Naive thymus-derived CD8-positive, alpha-beta T cell (primary cell): ENCODE results near the gene SRBD1. TPM values are rescaled to one million over a fixed set of nuclear protein-coding genes. Genes with fewer than 3 reads are reported as not detected.

Source experiments
- ATAC-seq, 2 donors: fragments of 150-1000 bp; cut with Tn5 transposase in 1 of 2; sonication (Bioruptor Pico), chemical (Tn5 transposase) in 1 of 2; 1 replicate in 1 of 2; 2 replicates in 1 of 2; pipeline ENCODE4 v1.10.0; 2021; ENCODE audit warnings: mild to moderate bottlenecking in 2 of 2, moderate library complexity in 2 of 2
- POLR2A ChIA-PET: fragments of 350-600 bp; sonication (Branson Sonifier 250); formaldehyde crosslinking; loops from one replicate; lab custom pipeline; 2021; ENCODE audit warnings: antibody characterized with exemption; lab: Charles Lee
- DNase-seq, 10 donors: peaks; one replicate each; pipeline versions ENCODE4 v3.0.0 to v3.0.0-alpha.2; 2020 to 2022
- H3K27ac Mint-ChIP-seq, 10 donors: one replicate each; pipeline ENCODE4 v1.8.0; 2020 to 2022; ENCODE audit warnings: mild to moderate bottlenecking in 10 of 10, mixed read lengths in 10 of 10, moderate library complexity in 4 of 10, inconsistent platforms in 1 of 10
- H3K27me3 Mint-ChIP-seq, 5 donors: one replicate each; pipeline ENCODE4 v1.8.0; 2021 to 2022; ENCODE audit warnings: mixed read lengths in 5 of 5
- H3K36me3 Mint-ChIP-seq, 3 donors: one replicate each; pipeline ENCODE4 v1.8.0; 2020 to 2022; ENCODE audit warnings: mixed read lengths in 3 of 3, mild to moderate bottlenecking in 2 of 3, inconsistent platforms in 1 of 3
- H3K4me1 Mint-ChIP-seq, 4 donors: one replicate each; pipeline ENCODE4 v1.8.0; 2021 to 2022; ENCODE audit warnings: mixed read lengths in 4 of 4
- H3K4me3 Mint-ChIP-seq, 10 donors: one replicate each; pipeline ENCODE4 v1.8.0; 2020 to 2022; ENCODE audit warnings: mild to moderate bottlenecking in 10 of 10, mixed read lengths in 10 of 10, moderate library complexity in 6 of 10, inconsistent platforms in 1 of 10
- H3K9me3 Mint-ChIP-seq, 9 donors: one replicate each; pipeline ENCODE4 v1.8.0; 2020 to 2022; ENCODE audit warnings: mixed read lengths in 9 of 9, mild to moderate bottlenecking in 3 of 9, inconsistent platforms in 1 of 9, moderate library complexity in 1 of 9
- polyA plus RNA-seq, 3 donors: library from polyadenylated mRNA; unstranded; fragments of 300-500 nt; fragmentation: Illumina TruSeq; gene quantifications; one replicate each; pipeline ENCODE4 v1.2.3, GENCODE V29; 2021
- total RNA-seq, 8 experiments: library from RNA in 2 of 8; stranded (reverse) in 2 of 8; gene quantifications; one replicate each; pipeline ENCODE4 v1.2.3 and lab custom pipeline; 2021 to 2026

SRBD1 gene
- total and polyA plus RNA-seq, 5 experiments from 2014 or later: 13.2 to 26.3 (median 14.5) TPM

DNA sequence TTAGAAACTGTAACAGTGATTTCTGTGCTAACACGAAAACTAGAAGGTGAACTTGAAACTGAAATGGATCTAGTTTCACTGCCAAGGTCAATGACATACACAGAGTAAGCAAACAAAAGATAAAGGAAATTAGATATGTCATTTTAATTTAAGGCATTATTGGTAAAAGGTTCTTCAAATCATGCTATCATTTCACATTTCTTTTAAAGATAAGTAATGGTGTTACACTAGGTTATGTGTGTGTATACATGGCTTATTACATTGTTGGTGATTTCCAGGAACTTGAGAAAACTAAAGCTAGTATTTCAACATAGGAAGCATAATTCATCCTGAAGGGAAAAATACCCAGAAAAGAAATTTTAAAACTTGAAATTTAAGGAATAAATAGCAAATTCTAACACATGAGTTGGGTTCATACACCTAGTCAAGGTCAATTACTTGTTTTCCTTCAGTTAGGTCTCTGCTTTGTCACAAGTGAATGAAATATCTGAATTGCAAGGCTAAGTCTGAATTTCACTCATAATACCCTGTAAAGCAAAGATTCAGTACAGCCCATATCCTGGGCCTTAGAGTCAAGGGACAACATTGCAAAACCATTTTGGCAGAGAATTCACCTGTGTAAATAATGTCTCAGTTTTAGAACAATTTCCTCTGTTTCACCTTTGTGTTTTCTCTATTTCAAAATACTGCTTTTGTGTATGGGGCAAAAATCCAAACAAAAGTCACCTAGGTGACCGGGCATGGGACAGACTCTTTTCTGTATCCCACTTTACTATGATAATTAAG, 141.6 kb downstream of the SRBD1 start:
- Mint-ChIP-seq H3K36me3 (peaks cover 0 to 18% (median 10%) of the 10 kb centered on the region in 3 donors), H3K27ac (no peak overlapping the region), H3K9me3 (no peaks in the 10 kb centered on the region), H3K27me3 (no peaks in the 10 kb centered on the region), H3K4me3 (no peak overlapping the region), H3K4me1 (peaks cover 0 to 3% (median 3%) of the 10 kb centered on the region in 4 donors)
- POLR2A ChIA-PET: no interaction called here
- no peak for DNase-seq
- ATAC-seq: no peak

DNA sequence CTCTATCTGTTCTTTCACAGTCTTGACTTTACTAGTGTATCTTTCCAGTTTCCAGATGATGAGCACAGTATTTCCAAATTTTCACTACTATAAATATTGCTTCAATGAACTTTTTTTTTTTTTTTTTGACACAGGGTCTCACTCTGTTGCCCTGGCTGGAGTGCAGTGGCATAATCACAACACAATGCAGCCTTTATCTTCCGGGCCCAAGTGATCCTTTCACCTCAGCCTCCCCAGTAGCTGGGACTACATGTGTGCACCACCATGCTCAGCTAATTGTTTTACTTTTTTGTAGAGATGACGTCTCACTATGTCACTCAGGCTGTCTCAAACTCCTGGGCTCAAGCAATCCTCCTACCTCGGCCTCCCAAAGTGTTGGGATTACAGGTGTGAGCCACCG, 142.8 kb downstream of the SRBD1 start:
- Mint-ChIP-seq H3K9me3 (no peaks in the 10 kb centered on the region), H3K27me3 (no peaks in the 10 kb centered on the region), H3K4me1 (peaks cover 0 to 3% (median 2%) of the 10 kb centered on the region in 4 donors), H3K36me3 (peaks cover 1 to 8% (median 5%) of the 10 kb centered on the region in 3 donors), H3K4me3 (no peak overlapping the region), H3K27ac (no peak overlapping the region)
- ATAC-seq (no peak), DNase-seq (no peak)
- POLR2A ChIA-PET: no interaction called here

DNA sequence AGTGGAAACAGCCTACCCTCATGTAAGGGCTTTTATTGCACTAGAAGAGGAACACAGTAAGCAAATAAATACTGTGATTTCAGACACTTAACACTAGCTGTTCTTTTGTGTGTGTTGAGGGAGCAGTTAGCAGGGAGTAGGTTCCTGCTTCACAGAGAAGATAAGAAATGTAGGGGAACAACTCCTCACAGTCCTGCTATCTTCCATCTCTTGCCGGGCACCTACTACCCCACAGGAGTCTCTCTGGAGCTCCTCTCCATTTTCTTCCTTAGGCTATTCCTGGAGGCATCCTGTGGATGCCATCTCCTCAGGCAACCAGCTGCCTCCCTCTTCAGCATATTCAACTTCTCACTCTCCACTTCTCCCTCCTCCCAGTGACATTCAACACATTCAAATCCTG, 145.0 kb downstream of the SRBD1 start:
- no peak overlapping the region for H3K4me3 Mint-ChIP-seq
- no peaks in the 10 kb centered on the region for H3K27me3 Mint-ChIP-seq
- H3K27ac Mint-ChIP-seq: peak overlapping the region in 3 of 10 donors; percentile 11 to 24 (median 12)
- peaks cover 9 to 23% (median 11%) of the 10 kb centered on the region in 3 donors for H3K36me3 Mint-ChIP-seq
- H3K4me1 Mint-ChIP-seq: peaks cover 0 to 5% (median 2%) of the 10 kb centered on the region in 4 donors
- ATAC-seq (no peak), DNase-seq (no peak)
- H3K9me3 Mint-ChIP-seq: no peaks in the 10 kb centered on the region
- POLR2A ChIA-PET: no interaction called here

GRCh38 chr2:45460825-45461224, 150.2 kb downstream of the SRBD1 start:
- POLR2A ChIA-PET: no interaction called here
- no peaks in the 10 kb centered on the region for H3K27me3 Mint-ChIP-seq
- H3K4me1 Mint-ChIP-seq: peaks cover 0 to 4% (median under 1%) of the 10 kb centered on the region in 4 donors
- H3K36me3 Mint-ChIP-seq: peaks cover 11 to 30% (median 12%) of the 10 kb centered on the region in 3 donors
- H3K27ac Mint-ChIP-seq: peak overlapping the region in 1 of 10 donors; percentile 56
- H3K9me3 Mint-ChIP-seq: no peaks in the 10 kb centered on the region
- no peak overlapping the region for H3K4me3 Mint-ChIP-seq
- no peak for ATAC-seq
- no peak for DNase-seq

GRCh38 chr2:45459860-45460259, 151.2 kb downstream of the SRBD1 start:
- no peak overlapping the region for H3K4me3 Mint-ChIP-seq

GRCh38 chr2:45458909-45459563, 152.0 kb downstream of the SRBD1 start:
- POLR2A ChIA-PET: no interaction called here
- ATAC-seq (no peak), DNase-seq (no peak)
- H3K36me3 Mint-ChIP-seq: peaks cover 11 to 30% (median 12%) of the 10 kb centered on the region in 3 donors
- peak overlapping the region in 2 of 10 donors; percentile 56 to 75 for H3K27ac Mint-ChIP-seq
- no peaks in the 10 kb centered on the region for H3K9me3 Mint-ChIP-seq
- H3K4me1 Mint-ChIP-seq: peaks cover 0 to 4% (median under 1%) of the 10 kb centered on the region in 4 donors
- no peak overlapping the region for H3K4me3 Mint-ChIP-seq
- H3K27me3 Mint-ChIP-seq: no peaks in the 10 kb centered on the region

More at GRCh38 chr2:45459860-45460259, 151.2 kb downstream of the SRBD1 start:
- no peaks in the 10 kb centered on the region for H3K27me3 Mint-ChIP-seq
- POLR2A ChIA-PET: no interaction called here
- H3K9me3 Mint-ChIP-seq: no peaks in the 10 kb centered on the region
- H3K36me3 Mint-ChIP-seq: peaks cover 11 to 30% (median 12%) of the 10 kb centered on the region in 3 donors
- DNase-seq (no peak), ATAC-seq (no peak)
- H3K27ac Mint-ChIP-seq: no peak overlapping the region
- H3K4me1 Mint-ChIP-seq: peaks cover 0 to 4% (median under 1%) of the 10 kb centered on the region in 4 donors

DNA sequence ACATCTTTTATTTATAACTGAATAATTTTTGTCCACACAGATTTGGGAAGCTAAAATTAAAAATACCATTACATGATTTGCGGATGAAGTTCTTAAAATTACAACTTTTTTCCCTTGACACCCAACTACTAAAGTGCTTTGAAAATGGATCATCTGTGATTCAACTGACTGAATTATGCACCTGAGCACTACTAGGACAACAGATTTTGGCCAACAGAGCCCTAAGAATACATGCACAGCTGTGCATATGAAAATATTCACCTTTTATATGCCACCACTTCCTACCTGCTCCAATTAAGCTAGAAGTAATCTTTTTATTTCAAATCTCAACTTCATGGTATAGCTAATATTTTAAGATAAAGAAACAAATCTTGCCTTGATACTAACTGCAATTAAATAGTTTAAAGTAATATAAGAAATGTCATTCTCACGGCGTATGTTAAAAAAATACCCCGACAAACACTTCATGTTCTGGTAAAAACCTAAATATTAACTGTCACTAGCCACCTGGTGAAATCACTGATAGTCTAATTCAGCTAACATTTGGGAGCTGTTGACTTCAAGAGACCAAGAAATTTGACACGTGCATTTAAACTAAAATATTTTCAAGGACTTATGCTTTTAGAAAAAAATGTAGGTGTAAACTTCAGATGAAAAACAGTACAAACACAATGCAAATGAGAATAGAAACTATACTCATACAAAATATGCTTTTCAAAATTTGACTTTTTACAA, 153.7 kb downstream of the SRBD1 start:
- Mint-ChIP-seq H3K4me1 (peaks cover 0 to 4% (median under 1%) of the 10 kb centered on the region in 4 donors), H3K9me3 (no peaks in the 10 kb centered on the region), H3K4me3 (no peak overlapping the region), H3K27me3 (no peaks in the 10 kb centered on the region), H3K36me3 (peaks cover 6 to 29% (median 14%) of the 10 kb centered on the region in 3 donors), H3K27ac (peak overlapping the region in 1 of 10 donors; percentile 11)
- POLR2A ChIA-PET: no interaction called here
- no peak for ATAC-seq
- DNase-seq: no peak

DNA sequence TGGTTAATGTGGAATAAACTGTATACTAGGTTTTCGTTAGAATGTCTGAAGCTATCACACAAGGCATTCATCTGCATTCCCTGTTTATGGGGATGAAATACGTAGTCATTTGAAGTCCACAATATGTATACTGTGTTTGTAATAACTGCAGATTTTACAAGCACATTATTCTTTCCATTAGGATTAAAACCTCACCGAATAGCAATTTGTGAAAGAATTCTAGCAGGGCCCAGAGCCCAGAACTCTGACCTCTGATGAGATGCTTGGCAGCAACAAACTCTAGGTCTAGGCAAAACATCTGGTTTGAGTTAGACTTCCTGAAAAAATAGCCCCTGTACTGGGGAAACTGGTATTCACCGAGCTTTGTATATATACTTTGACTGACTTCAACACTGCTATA, 158.2 kb downstream of the SRBD1 start:
- Mint-ChIP-seq H3K9me3 (no peaks in the 10 kb centered on the region), H3K27me3 (no peaks in the 10 kb centered on the region), H3K36me3 (peaks cover 0 to 5% (median 4%) of the 10 kb centered on the region in 3 donors), H3K27ac (no peak overlapping the region), H3K4me1 (no peaks in the 10 kb centered on the region), H3K4me3 (no peak overlapping the region)
- no peak for ATAC-seq
- no peak for DNase-seq
- POLR2A ChIA-PET: no interaction called here

- ATAC-seq (no peak), DNase-seq (no peak)
- no peak overlapping the region for H3K27ac Mint-ChIP-seq
- POLR2A ChIA-PET: no interaction called here
- H3K9me3 Mint-ChIP-seq: no peaks in the 10 kb centered on the region
- H3K4me1 Mint-ChIP-seq: peaks cover 0 to 2% (median 0%) of the 10 kb centered on the region in 4 donors
- peaks cover 0 to 12% (median 8%) of the 10 kb centered on the region in 3 donors for H3K36me3 Mint-ChIP-seq
- H3K4me3 Mint-ChIP-seq: no peak overlapping the region
- no peaks in the 10 kb centered on the region for H3K27me3 Mint-ChIP-seq
Measured at GRCh38 chr2:45450634-45451033, 160.4 kb downstream of the SRBD1 start.

GRCh38 chr2:45448217-45448616, 162.8 kb downstream of the SRBD1 start:
- no peak for DNase-seq
- Mint-ChIP-seq H3K36me3 (peaks cover 4 to 20% (median 14%) of the 10 kb centered on the region in 3 donors), H3K27ac (no peak overlapping the region), H3K27me3 (no peaks in the 10 kb centered on the region), H3K9me3 (no peaks in the 10 kb centered on the region), H3K4me3 (no peak overlapping the region), H3K4me1 (peaks cover 0 to 5% (median under 1%) of the 10 kb centered on the region in 4 donors)
- POLR2A ChIA-PET: no interaction called here
- no peak for ATAC-seq

DNA sequence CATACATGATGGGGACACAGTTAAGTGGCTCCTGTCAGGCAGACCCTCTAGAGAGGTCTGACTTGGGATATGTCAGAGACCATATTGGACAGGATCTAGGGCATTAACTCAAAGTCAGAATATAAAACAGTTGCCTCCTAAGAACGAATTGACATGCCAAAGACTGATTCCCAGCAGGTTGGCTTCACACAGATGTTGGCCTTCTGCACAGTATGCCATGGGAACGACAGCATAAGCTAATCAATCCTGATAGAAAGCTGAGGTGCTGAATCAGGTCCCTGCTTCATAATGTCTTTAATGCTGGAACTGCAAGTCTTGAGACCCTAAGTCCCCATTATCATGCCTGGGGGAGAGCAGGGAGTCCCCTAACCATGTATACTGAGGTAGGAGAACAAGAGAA, 165.1 kb downstream of the SRBD1 start:
- POLR2A ChIA-PET: interaction anchor here (0.7 kb wide), 1 partner anchor 57 kb away, joined by 7 read pairs; no protein-coding TSS in a partner anchor
- DNase-seq (no peak), ATAC-seq (no peak)
- Mint-ChIP-seq H3K27me3 (no peaks in the 10 kb centered on the region), H3K27ac (no peak overlapping the region), H3K4me1 (peaks cover 0 to 7% (median 4%) of the 10 kb centered on the region in 4 donors), H3K9me3 (no peaks in the 10 kb centered on the region), H3K4me3 (no peak overlapping the region), H3K36me3 (peaks cover 8 to 32% (median 28%) of the 10 kb centered on the region in 3 donors)

DNA sequence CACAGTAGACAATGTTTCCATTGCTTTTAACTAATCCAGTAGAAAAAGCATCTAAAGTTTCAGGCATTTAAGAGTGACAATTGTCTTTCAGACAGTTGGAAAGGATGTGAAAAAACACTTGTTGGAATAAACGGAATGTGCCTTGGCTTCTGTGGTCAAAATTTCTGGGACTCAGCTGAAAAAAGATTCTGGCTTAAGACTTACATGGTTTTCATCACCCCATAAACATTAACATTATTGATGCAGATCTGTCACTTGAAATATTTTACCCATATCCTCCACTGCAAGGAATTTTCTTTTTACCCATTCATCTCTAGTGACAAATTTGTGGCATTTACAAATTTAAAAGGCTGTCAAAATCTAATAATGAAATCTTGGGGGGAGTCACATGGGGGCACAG, 166.0 kb downstream of the SRBD1 start:
- Mint-ChIP-seq H3K36me3 (peaks cover 13 to 36% (median 26%) of the 10 kb centered on the region in 3 donors), H3K4me3 (no peak overlapping the region), H3K4me1 (peaks cover 0 to 9% (median 5%) of the 10 kb centered on the region in 4 donors), H3K27me3 (no peaks in the 10 kb centered on the region), H3K9me3 (no peaks in the 10 kb centered on the region), H3K27ac (no peak overlapping the region)
- ATAC-seq (no peak), DNase-seq (no peak)
- POLR2A ChIA-PET: no interaction called here
